Measurements from ENCODE around the gene ALKBH4.

DNA sequence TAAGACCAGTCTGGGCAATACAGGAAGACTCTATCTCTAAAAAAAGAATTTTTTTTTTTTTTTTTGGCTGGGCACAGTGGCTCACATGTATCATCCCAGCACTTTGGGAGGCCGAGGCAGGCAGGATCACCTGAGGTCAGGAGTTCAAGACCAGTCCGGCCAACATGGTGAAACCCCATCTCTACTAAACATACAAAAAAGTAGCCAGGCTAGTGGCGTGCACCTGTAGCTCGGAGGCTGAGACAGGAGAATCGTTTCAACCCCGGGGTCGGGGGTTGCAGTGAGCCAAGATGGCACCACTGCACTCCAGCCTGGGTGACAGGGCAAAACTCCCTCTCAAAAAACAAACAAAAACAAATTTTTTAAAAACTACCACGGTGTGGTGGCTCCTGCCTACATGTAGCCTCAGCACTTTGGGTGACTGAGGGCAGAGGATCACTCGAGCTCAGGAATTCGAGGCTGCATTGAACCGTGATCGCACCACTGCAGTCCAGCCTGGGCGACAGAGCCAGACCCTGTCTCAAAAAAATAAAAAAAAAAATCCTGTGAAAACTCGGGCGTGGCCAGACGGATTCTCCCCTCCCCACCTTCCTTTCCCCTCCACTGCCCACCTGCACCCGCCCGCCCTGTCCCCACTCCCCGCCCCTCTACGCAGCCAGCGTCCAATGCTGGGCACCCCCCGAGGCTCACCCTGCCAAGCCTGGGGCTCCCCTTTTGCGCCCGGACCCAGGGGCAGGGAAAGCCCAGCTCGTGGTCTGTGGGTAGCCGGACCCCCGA is 32.0 kb downstream of the ALKBH4 start:
- TF ChIP-seq, protein P1, sequence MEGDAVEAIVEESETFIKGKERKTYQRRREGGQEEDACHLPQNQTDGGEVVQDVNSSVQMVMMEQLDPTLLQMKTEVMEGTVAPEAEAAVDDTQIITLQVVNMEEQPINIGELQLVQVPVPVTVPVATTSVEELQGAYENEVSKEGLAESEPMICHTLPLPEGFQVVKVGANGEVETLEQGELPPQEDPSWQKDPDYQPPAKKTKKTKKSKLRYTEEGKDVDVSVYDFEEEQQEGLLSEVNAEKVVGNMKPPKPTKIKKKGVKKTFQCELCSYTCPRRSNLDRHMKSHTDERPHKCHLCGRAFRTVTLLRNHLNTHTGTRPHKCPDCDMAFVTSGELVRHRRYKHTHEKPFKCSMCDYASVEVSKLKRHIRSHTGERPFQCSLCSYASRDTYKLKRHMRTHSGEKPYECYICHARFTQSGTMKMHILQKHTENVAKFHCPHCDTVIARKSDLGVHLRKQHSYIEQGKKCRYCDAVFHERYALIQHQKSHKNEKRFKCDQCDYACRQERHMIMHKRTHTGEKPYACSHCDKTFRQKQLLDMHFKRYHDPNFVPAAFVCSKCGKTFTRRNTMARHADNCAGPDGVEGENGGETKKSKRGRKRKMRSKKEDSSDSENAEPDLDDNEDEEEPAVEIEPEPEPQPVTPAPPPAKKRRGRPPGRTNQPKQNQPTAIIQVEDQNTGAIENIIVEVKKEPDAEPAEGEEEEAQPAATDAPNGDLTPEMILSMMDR (IDR thresholded peaks at IDR 0.05), result no peak
- no peak for TF ChIP-seq POLR2A (IDR thresholded peaks at IDR 0.05)

Measured in heart left ventricle (tissue), 13 donors.